ENCODE results near the gene POLD3.

- TF ChIP-seq PATZ1 (CRISPR knock-in tag; IDR thresholded peaks at IDR 0.05; ENCODE audit: borderline replicate concordance) = no peak
- TF ChIP-seq ISL1 (CRISPR knock-in tag; IDR thresholded peaks at IDR 0.05) = no peak
- no peak for TF ChIP-seq ZFP3 (CRISPR knock-in tag; IDR thresholded peaks at IDR 0.05)
- no peak for TF ChIP-seq GLIS3 (CRISPR knock-in tag; IDR thresholded peaks at IDR 0.05)
- TF ChIP-seq SNAI2 (CRISPR knock-in tag; IDR thresholded peaks at IDR 0.05) = no peak
- TF ChIP-seq ZFP30 (CRISPR knock-in tag; IDR thresholded peaks at IDR 0.05) = no peak
- TF ChIP-seq RARB (CRISPR knock-in tag; IDR thresholded peaks at IDR 0.05) = no peak
- TF ChIP-seq TOX (CRISPR knock-in tag; IDR thresholded peaks at IDR 0.05; ENCODE audit: borderline replicate concordance) = no peak
- no peak for TF ChIP-seq ESRRG (CRISPR knock-in tag; IDR thresholded peaks at IDR 0.05)
These were observed 83.4 kb downstream of the POLD3 start for GRCh38 chr11:74675761-74676160.
